OCI-LY7 (cell line): Measurements from ENCODE around the gene GRHL3. TPM values are rescaled to one million over a fixed set of nuclear protein-coding genes. Genes with fewer than 3 reads are reported as not detected.

Experiments
- BruUV-seq: library from RNA; stranded (reverse); fragments of 400-500 nt; replicated peaks from 2 replicates; lab custom pipeline; 2021; lab: Mats Ljungman, UMichigan
- CTCF ChIA-PET: fragments of 300-600 bp; sonication (Branson Sonifier 250); formaldehyde crosslinking; loops from one replicate; lab custom pipeline; 2022; ENCODE audit warnings: antibody characterized with exemption; ENCODE audit not compliant: unreplicated experiment; lab: Charles Lee
- POLR2A ChIA-PET: fragments of 300-600 bp; sonication (Branson Sonifier 250); formaldehyde crosslinking; loops from one replicate; lab custom pipeline; 2022; ENCODE audit warnings: antibody characterized with exemption; lab: Charles Lee
- DNase-seq: peaks from one replicate; pipeline ENCODE4 v3.0.0-alpha.2; 2015; ENCODE audit warnings: low spot score
- H2AFZ ChIP-seq: fragments of 200-600 bp; sonication (generic), shearing (Covaris generic); 2 replicates; pipeline ENCODE4 v1.6.1; 2014; ENCODE audit warnings: mild to moderate bottlenecking, antibody characterized with exemption, low read length, moderate library complexity
- H3K27ac ChIP-seq: fragments of 200-600 bp; sonication (generic); 2 replicates; pipeline ENCODE4 v1.5.1; 2014; ENCODE audit warnings: mixed run types, low read depth, mild to moderate bottlenecking, moderate library complexity, low read length, inconsistent platforms; ENCODE audit not compliant: poor library complexity, severe bottlenecking
- H3K36me3 ChIP-seq: fragments of 200-600 bp; sonication (generic); 2 replicates; pipeline ENCODE4 v1.6.1; 2014; ENCODE audit warnings: mild to moderate bottlenecking, antibody characterized with exemption, low read length, moderate library complexity, mixed read lengths; ENCODE audit not compliant: insufficient read depth
- H3K4me1 ChIP-seq: fragments of 200-600 bp; sonication (generic); 2 replicates; pipeline ENCODE4 v1.5.1; 2014; ENCODE audit warnings: mild to moderate bottlenecking, low read length; ENCODE audit not compliant: insufficient read depth, poor library complexity, severe bottlenecking
- H3K4me2 ChIP-seq: fragments of 200-600 bp; sonication (generic); 2 replicates; pipeline ENCODE4 v1.6.1; 2014; ENCODE audit warnings: mild to moderate bottlenecking, low read length
- H3K4me3 ChIP-seq: fragments of 200-600 bp; sonication (generic); 2 replicates; pipeline ENCODE4 v1.5.1; 2014; ENCODE audit warnings: mild to moderate bottlenecking, low read depth, low read length; ENCODE audit not compliant: poor library complexity, severe bottlenecking
- H3K79me2 ChIP-seq: fragments of 200-600 bp; sonication (generic); 2 replicates; pipeline ENCODE4 v1.6.1; 2016; ENCODE audit warnings: low read depth, mild to moderate bottlenecking, low read length, moderate library complexity, mixed read lengths; ENCODE audit not compliant: insufficient read depth
- H3K9me2 ChIP-seq: fragments of 200-600 bp; sonication (generic); 2 replicates; pipeline ENCODE4 v1.6.1; 2016; ENCODE audit warnings: mild to moderate bottlenecking, low read length, mixed read lengths; ENCODE audit not compliant: insufficient read depth
- H3K9me3 ChIP-seq: fragments of 200-600 bp; sonication (generic); 2 replicates; pipeline ENCODE4 v1.6.1; 2014; ENCODE audit warnings: mild to moderate bottlenecking, mixed run types, low read length, mixed read lengths
- H4K20me1 ChIP-seq: fragments of 200-600 bp; sonication (generic); 2 replicates; pipeline ENCODE4 v1.6.1; 2014; ENCODE audit warnings: mild to moderate bottlenecking, antibody characterized with exemption, low read length, moderate library complexity, mixed read lengths; ENCODE audit not compliant: insufficient read depth
- EZH2phosphoT487 ChIP-seq: fragments of 200-600 bp; sonication (generic); IDR thresholded peaks from 2 replicates; pipeline ENCODE4 v1.6.1; 2018; ENCODE audit warnings: low read depth, borderline replicate concordance, mild to moderate bottlenecking, mixed run types, antibody characterized with exemption, low read length, moderate library complexity, mixed read lengths
- intact Hi-C: fragments of 100-400 bp; cut with micrococcal nuclease; formaldehyde crosslinking; loops from one replicate; pipeline ENCODE4 v1.10.0; 2022; ENCODE audit not compliant: unreplicated experiment
- total RNA-seq, 2 experiments: library from RNA; depleted of rRNA in 1 of 2; stranded (reverse); fragments of >200 nt in 1 of 2; shearing (Covaris generic) in 1 of 2; gene quantifications; 2 replicates each; pipeline ENCODE4 v1.2.3, GENCODE V29; 2014 to 2022
- TF ChIP-seq, protein P1 (sequence below): fragments of 200-600 bp; sonication (generic); conservative IDR thresholded peaks from 2 replicates; pipeline ENCODE4 v1.5.1; 2014; ENCODE audit warnings: mild to moderate bottlenecking, antibody characterized with exemption, low read length, moderate library complexity, mixed read lengths

GRHL3 gene
- total RNA-seq, 2 experiments from 2014 or later, result 0.09 to 0.65 TPM

DNA sequence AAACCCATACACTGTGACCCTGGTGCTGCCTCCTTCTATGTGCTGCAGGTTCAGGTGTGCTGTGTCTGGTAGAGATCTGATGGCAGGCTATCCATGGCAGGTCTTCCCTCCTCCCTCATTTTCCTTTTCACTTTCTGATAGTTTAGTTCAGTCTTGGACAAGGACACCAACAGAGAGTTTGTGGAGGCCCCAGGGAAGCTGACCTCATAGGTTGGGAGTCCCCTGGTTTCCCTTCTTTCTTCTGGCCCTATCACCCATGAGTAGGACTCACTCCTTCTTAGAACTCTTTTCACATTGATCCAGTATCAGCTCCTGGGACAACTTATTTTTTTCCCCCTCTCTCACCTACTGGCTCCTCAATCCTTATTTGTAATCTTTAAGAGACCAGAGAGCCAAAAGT lies 8.3 kb downstream of the GRHL3 start:
- Histone ChIP-seq H3K4me2 (no peak overlapping the region), H3K9me2 (no peaks in the 10 kb centered on the region), H4K20me1 (no peaks in the 10 kb centered on the region), H2AFZ (no peak overlapping the region), H3K27ac (no peak overlapping the region), H3K79me2 (no peaks in the 10 kb centered on the region), H3K4me3 (no peak overlapping the region), H3K36me3 (no peaks in the 10 kb centered on the region), H3K4me1 (peaks cover 9% of the 10 kb centered on the region), H3K9me3 (no peaks in the 10 kb centered on the region)
- no peak for TF ChIP-seq EZH2phosphoT487
- TF ChIP-seq, protein P1, sequence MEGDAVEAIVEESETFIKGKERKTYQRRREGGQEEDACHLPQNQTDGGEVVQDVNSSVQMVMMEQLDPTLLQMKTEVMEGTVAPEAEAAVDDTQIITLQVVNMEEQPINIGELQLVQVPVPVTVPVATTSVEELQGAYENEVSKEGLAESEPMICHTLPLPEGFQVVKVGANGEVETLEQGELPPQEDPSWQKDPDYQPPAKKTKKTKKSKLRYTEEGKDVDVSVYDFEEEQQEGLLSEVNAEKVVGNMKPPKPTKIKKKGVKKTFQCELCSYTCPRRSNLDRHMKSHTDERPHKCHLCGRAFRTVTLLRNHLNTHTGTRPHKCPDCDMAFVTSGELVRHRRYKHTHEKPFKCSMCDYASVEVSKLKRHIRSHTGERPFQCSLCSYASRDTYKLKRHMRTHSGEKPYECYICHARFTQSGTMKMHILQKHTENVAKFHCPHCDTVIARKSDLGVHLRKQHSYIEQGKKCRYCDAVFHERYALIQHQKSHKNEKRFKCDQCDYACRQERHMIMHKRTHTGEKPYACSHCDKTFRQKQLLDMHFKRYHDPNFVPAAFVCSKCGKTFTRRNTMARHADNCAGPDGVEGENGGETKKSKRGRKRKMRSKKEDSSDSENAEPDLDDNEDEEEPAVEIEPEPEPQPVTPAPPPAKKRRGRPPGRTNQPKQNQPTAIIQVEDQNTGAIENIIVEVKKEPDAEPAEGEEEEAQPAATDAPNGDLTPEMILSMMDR, result no peak
- ChIA-PET CTCF (no interaction called here), POLR2A (no interaction called here)
- DNase-seq, result no peak
- intact Hi-C loops, result no loop called here
- no TSS peak for BruUV-seq

DNA sequence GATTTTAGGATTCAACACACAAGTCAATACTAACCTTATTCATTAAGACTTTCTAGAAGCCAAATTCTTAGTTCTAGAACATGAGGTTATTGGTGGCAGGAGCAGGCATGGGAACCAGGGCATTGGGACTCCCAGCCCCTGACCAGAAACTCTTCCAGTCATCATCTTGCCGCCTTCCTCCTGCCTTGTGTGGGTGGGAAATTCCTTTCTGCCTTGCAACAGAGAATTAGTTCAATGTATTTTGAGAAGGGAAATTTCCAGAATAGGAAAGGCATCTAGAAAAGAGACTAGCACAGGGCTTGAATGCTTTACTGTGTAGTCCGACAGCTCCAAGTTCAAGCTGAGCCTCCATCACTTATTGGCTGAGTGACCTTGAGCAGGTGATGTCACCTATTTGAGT lies 8.7 kb downstream of the GRHL3 start:
- peaks cover 5% of the 10 kb centered on the region for H3K4me1 ChIP-seq
- H3K27ac ChIP-seq, result no peak overlapping the region
- TF ChIP-seq EZH2phosphoT487, result no peak
- POLR2A ChIA-PET, result no interaction called here
- H4K20me1 ChIP-seq, result no peaks in the 10 kb centered on the region
- no TSS peak for BruUV-seq
- H3K4me3 ChIP-seq, result no peak overlapping the region
- intact Hi-C loops, result no loop called here
- H3K4me2 ChIP-seq, result no peak overlapping the region
- H3K9me2 ChIP-seq, result no peaks in the 10 kb centered on the region
- no peaks in the 10 kb centered on the region for H3K79me2 ChIP-seq
- DNase-seq, result no peak
- CTCF ChIA-PET, result no interaction called here
- no peak overlapping the region for H2AFZ ChIP-seq
- no peaks in the 10 kb centered on the region for H3K9me3 ChIP-seq
- no peaks in the 10 kb centered on the region for H3K36me3 ChIP-seq

DNA sequence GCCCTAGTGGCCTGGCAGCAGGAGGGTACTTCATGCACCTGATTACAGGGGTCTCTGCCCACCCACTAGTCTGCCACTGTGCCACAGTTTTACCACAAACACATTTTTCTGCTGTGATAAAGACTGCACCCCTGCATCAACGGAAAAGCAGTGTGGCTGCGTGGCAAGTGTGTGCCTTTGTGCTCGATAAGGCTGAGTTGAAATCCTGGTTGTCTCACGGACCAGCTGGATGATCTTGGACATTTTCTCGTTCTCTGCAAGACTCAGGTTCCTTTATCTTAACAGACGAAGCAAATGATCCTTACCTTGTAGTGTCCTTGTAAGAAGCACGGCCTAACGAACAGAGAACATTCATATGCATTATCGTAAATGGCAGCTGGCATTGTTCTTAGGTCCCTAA lies 10.2 kb downstream of the GRHL3 start:
- no peaks in the 10 kb centered on the region for H3K79me2 ChIP-seq

More for the DNA sequence above, 10.2 kb downstream of the GRHL3 start:
- no peak overlapping the region for H3K27ac ChIP-seq
- CTCF ChIA-PET, result no interaction called here
- TF ChIP-seq, protein P1, result no peak
- no peak for TF ChIP-seq EZH2phosphoT487
- intact Hi-C loops, result no loop called here
- no peak overlapping the region for H3K4me3 ChIP-seq
- no peak overlapping the region for H2AFZ ChIP-seq
- DNase-seq, result no peak
- peaks cover 4% of the 10 kb centered on the region for H3K4me1 ChIP-seq
- no peaks in the 10 kb centered on the region for H3K9me3 ChIP-seq
- no TSS peak for BruUV-seq
- no peaks in the 10 kb centered on the region for H3K9me2 ChIP-seq
- H3K4me2 ChIP-seq, result no peak overlapping the region
- POLR2A ChIA-PET, result no interaction called here
- no peaks in the 10 kb centered on the region for H3K36me3 ChIP-seq
- H4K20me1 ChIP-seq, result no peaks in the 10 kb centered on the region
